SK-N-SH treated with all-trans-retinoic acid at 6 μM for 48 hours (cell line): Measurements from ENCODE around the gene SFXN5.

Source experiments
- ATAC-seq: fragments of 200-7000 bp; cut with Tn5 transposase; 3 replicates; pipeline ENCODE4 v1.9.1; 2020; ENCODE audit warnings: mild to moderate bottlenecking, moderate library complexity
- ARNTL ChIP-seq: fragments of 450-650 bp; formaldehyde crosslinking; IDR thresholded peaks from 2 replicates; pipeline ENCODE4 v1.5.0; 2020; ENCODE audit warnings: low read depth, mild to moderate bottlenecking, moderate library complexity, borderline replicate concordance
- BACH2 ChIP-seq: fragments of 250-450 bp; sonication (Bioruptor Pico); IDR thresholded peaks from 2 replicates; pipeline ENCODE4 v1.9.0; 2021; ENCODE audit warnings: mild to moderate bottlenecking, borderline replicate concordance
- CREB5 ChIP-seq: fragments of 250-450 bp; sonication (Bioruptor Pico); IDR thresholded peaks from 2 replicates; pipeline ENCODE4 v1.5.1; 2020; ENCODE audit warnings: low read depth, mild to moderate bottlenecking, moderate library complexity
- ESRRG ChIP-seq: fragments of 250-450 bp; sonication (Bioruptor Pico); IDR thresholded peaks from 2 replicates; pipeline ENCODE4 v1.6.1; 2021; ENCODE audit warnings: mild to moderate bottlenecking
- ISL1 ChIP-seq: fragments of 250-450 bp; sonication (Bioruptor Pico); IDR thresholded peaks from 2 replicates; pipeline ENCODE4 v2.1.2; 2022; ENCODE audit warnings: mild to moderate bottlenecking, moderate library complexity
- PATZ1 ChIP-seq: fragments of 250-450 bp; sonication (Bioruptor Pico); IDR thresholded peaks from 2 replicates; pipeline ENCODE4 v1.8.0; 2020; ENCODE audit warnings: mild to moderate bottlenecking, moderate library complexity, borderline replicate concordance
- POU6F1 ChIP-seq: fragments of 250-450 bp; sonication (Bioruptor Pico); IDR thresholded peaks from 2 replicates; pipeline ENCODE4 v1.8.0; 2021; ENCODE audit warnings: low read depth, mild to moderate bottlenecking, moderate library complexity, borderline replicate concordance
- PPARA ChIP-seq: fragments of 250-450 bp; sonication (Bioruptor Pico); IDR thresholded peaks from 2 replicates; pipeline ENCODE4 v1.5.0; 2020; ENCODE audit warnings: mild to moderate bottlenecking, borderline replicate concordance
- RARB ChIP-seq: fragments of 250-450 bp; sonication (Bioruptor Pico); IDR thresholded peaks from 2 replicates; pipeline ENCODE4 v1.8.0; 2021; ENCODE audit warnings: mild to moderate bottlenecking, moderate library complexity
- SNAI2 ChIP-seq: fragments of 250-450 bp; sonication (Bioruptor Pico); IDR thresholded peaks from 2 replicates; pipeline ENCODE4 v1.5.0; 2020; ENCODE audit warnings: mild to moderate bottlenecking, moderate library complexity
- TOX ChIP-seq: fragments of 250-450 bp; sonication (Bioruptor Pico); IDR thresholded peaks from 2 replicates; pipeline ENCODE4 v1.8.0; 2021; ENCODE audit warnings: mild to moderate bottlenecking, moderate library complexity, borderline replicate concordance
- TSHZ2 ChIP-seq: fragments of 250-450 bp; sonication (Bioruptor Pico); IDR thresholded peaks from 2 replicates; pipeline ENCODE4 v1.5.0; 2020; ENCODE audit warnings: mild to moderate bottlenecking, moderate library complexity
- ZC3H10 ChIP-seq: fragments of 250-450 bp; sonication (Bioruptor Pico); IDR thresholded peaks from 2 replicates; pipeline ENCODE4 v1.5.1; 2021; ENCODE audit warnings: mild to moderate bottlenecking, moderate library complexity
- ZFP3 ChIP-seq: fragments of 250-450 bp; sonication (Bioruptor Pico); IDR thresholded peaks from 2 replicates; pipeline ENCODE4 v1.5.0; 2020; ENCODE audit warnings: mild to moderate bottlenecking, moderate library complexity
- ZFP30 ChIP-seq: fragments of 450-650 bp; formaldehyde crosslinking; IDR thresholded peaks from 2 replicates; pipeline ENCODE4 v1.5.0; 2022; ENCODE audit warnings: mild to moderate bottlenecking, moderate library complexity
- ZNF565 ChIP-seq: fragments of 450-650 bp; formaldehyde crosslinking; conservative IDR thresholded peaks from 2 replicates; pipeline ENCODE4 v1.5.0; 2020; ENCODE audit warnings: low read depth, mild to moderate bottlenecking, moderate library complexity
- ZNF8 ChIP-seq: fragments of 450-650 bp; formaldehyde crosslinking; IDR thresholded peaks from 2 replicates; pipeline ENCODE4 v1.5.0; 2020; ENCODE audit warnings: mild to moderate bottlenecking, moderate library complexity

SFXN5 gene

GRCh38 chr2:72952961-72953360 is 118.6 kb downstream of the SFXN5 start:
- TF ChIP-seq RARB (CRISPR knock-in tag) (no peak), ARNTL (CRISPR knock-in tag) (no peak), ZNF565 (CRISPR knock-in tag) (no peak), PATZ1 (no peak), ZNF8 (no peak), ZC3H10 (CRISPR knock-in tag) (no peak), ESRRG (CRISPR knock-in tag) (no peak), POU6F1 (CRISPR knock-in tag) (no peak), ZFP30 (CRISPR knock-in tag) (no peak), PPARA (CRISPR knock-in tag) (no peak), SNAI2 (CRISPR knock-in tag) (no peak), ISL1 (no peak), TOX (no peak), BACH2 (CRISPR knock-in tag) (no peak)
- TF ChIP-seq, all 23 proteins: peak for 0
- ATAC-seq, result no peak

GRCh38 chr2:72952110-72952823 is 119.2 kb downstream of the SFXN5 start:
- no peak for TF ChIP-seq TOX
- ATAC-seq, result no peak

- no peak for TF ChIP-seq BACH2 (CRISPR knock-in tag)
- TF ChIP-seq POU6F1 (CRISPR knock-in tag), result no peak
- no peak for TF ChIP-seq ZFP3 (CRISPR knock-in tag)
- no peak for ATAC-seq
These were observed 120.0 kb downstream of the SFXN5 start for GRCh38 chr2:72951303-72952095.

- no peak for ATAC-seq
These were observed 120.8 kb downstream of the SFXN5 start for GRCh38 chr2:72950558-72951255.

More at GRCh38 chr2:72950558-72951255, 120.8 kb downstream of the SFXN5 start:
- TF ChIP-seq RARB (CRISPR knock-in tag), result no peak
- no peak for TF ChIP-seq ZNF8
- no peak for TF ChIP-seq TSHZ2 (CRISPR knock-in tag)
- TF ChIP-seq CREB5 (CRISPR knock-in tag), result no peak
- no peak for TF ChIP-seq SNAI2 (CRISPR knock-in tag)
- TF ChIP-seq ESRRG (CRISPR knock-in tag), result no peak
- no peak for TF ChIP-seq ZC3H10 (CRISPR knock-in tag)
